ENCODE measurements around the gene IGF1R.

- TF ChIP-seq ZNF383 (CRISPR knock-in tag; IDR thresholded peaks at IDR 0.05; ENCODE audit: borderline replicate concordance) (no peak), MAX (IDR thresholded peaks at IDR 0.05) (no peak), CEBPB (IDR thresholded peaks at IDR 0.05; ENCODE audit: borderline replicate concordance, low read depth, low read length) (no peak), ZNF431 (CRISPR knock-in tag; IDR thresholded peaks at IDR 0.05; ENCODE audit: borderline replicate concordance, low read depth) (no peak), POLR2A (IDR thresholded peaks at IDR 0.05; ENCODE audit: insufficient read depth in 1 of 2, low read depth in 2 of 2, low read length in 2 of 2) (no peak), ZNF253 (CRISPR knock-in tag; IDR thresholded peaks at IDR 0.05; ENCODE audit: borderline replicate concordance) (no peak), MXI1 (IDR thresholded peaks at IDR 0.05; ENCODE audit: borderline replicate concordance, low read depth, low read length) (no peak)
Measured at GRCh38 chr15:98996624-98997023, 348.3 kb downstream of the IGF1R start.
